PFSK-1 (cell line): Measurements from ENCODE around the gene PPFIA1.

ENCODE experiments used
- FOXP2 ChIP-seq: optimal IDR thresholded peaks from 2 replicates; pipeline ENCODE3; 2011; ENCODE audit warnings: borderline replicate concordance, control low read depth, inconsistent platforms; ENCODE audit not compliant: insufficient read depth; ENCODE audit errors: extremely low read length, extremely low read depth
- POLR2AphosphoS5 ChIP-seq: IDR thresholded peaks from 2 replicates; pipeline ENCODE4 v1.6.1; 2012; ENCODE audit warnings: low read depth, mild to moderate bottlenecking, control low read depth, low read length, moderate library complexity
- SIN3A ChIP-seq: IDR thresholded peaks from 2 replicates; pipeline ENCODE4 v1.6.1; 2012; ENCODE audit warnings: mild to moderate bottlenecking, low read length, moderate library complexity, borderline replicate concordance; ENCODE audit not compliant: insufficient read depth
- TAF1 ChIP-seq: IDR thresholded peaks from 2 replicates; pipeline ENCODE4 v1.6.1; 2012; ENCODE audit warnings: low read length, control low read depth, borderline replicate concordance; ENCODE audit not compliant: insufficient read depth
- TF ChIP-seq, protein P1 (sequence below), 2 experiments: IDR thresholded peaks; 2 replicates each; pipeline versions ENCODE4 v1.6.1 to v1.8.0; 2011 to 2012; ENCODE audit warnings: low read depth in 2 of 2, low read length in 2 of 2, control low read depth in 1 of 2, inconsistent platforms in 1 of 2, mild to moderate bottlenecking in 1 of 2, moderate library complexity in 1 of 2; ENCODE audit not compliant: insufficient read depth in 1 of 2

Gene PPFIA1

DNA sequence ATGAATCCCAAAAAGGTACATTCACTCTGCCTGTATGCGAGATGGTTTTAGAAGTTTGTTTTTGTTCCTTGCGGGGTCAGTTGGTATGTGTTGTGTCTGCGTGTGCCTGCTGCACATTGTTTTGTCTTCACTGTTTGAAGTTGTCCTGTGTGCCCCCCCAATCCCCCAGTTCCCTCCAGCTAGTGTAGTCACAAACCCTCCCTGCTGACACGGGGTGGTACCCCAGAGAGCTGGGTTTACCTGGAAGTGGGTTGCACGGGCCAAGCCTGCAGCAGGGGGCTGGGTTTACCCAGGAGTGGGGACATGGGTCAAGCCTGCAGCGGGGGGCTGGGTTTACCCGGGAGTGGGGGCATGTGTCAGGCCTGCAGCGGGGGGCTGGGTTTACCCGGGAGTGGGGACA, 150.0 kb downstream of the PPFIA1 start:
- TF ChIP-seq FOXP2: no peak
- no peak for TF ChIP-seq POLR2AphosphoS5
- TF ChIP-seq, protein P1, sequence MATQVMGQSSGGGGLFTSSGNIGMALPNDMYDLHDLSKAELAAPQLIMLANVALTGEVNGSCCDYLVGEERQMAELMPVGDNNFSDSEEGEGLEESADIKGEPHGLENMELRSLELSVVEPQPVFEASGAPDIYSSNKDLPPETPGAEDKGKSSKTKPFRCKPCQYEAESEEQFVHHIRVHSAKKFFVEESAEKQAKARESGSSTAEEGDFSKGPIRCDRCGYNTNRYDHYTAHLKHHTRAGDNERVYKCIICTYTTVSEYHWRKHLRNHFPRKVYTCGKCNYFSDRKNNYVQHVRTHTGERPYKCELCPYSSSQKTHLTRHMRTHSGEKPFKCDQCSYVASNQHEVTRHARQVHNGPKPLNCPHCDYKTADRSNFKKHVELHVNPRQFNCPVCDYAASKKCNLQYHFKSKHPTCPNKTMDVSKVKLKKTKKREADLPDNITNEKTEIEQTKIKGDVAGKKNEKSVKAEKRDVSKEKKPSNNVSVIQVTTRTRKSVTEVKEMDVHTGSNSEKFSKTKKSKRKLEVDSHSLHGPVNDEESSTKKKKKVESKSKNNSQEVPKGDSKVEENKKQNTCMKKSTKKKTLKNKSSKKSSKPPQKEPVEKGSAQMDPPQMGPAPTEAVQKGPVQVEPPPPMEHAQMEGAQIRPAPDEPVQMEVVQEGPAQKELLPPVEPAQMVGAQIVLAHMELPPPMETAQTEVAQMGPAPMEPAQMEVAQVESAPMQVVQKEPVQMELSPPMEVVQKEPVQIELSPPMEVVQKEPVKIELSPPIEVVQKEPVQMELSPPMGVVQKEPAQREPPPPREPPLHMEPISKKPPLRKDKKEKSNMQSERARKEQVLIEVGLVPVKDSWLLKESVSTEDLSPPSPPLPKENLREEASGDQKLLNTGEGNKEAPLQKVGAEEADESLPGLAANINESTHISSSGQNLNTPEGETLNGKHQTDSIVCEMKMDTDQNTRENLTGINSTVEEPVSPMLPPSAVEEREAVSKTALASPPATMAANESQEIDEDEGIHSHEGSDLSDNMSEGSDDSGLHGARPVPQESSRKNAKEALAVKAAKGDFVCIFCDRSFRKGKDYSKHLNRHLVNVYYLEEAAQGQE (IDR thresholded peaks at IDR 0.05; ENCODE audit: insufficient read depth in 1 of 2, low read depth in 2 of 2, low read length in 2 of 2): no peak
- no peak for TF ChIP-seq SIN3A
- no peak for TF ChIP-seq TAF1

DNA sequence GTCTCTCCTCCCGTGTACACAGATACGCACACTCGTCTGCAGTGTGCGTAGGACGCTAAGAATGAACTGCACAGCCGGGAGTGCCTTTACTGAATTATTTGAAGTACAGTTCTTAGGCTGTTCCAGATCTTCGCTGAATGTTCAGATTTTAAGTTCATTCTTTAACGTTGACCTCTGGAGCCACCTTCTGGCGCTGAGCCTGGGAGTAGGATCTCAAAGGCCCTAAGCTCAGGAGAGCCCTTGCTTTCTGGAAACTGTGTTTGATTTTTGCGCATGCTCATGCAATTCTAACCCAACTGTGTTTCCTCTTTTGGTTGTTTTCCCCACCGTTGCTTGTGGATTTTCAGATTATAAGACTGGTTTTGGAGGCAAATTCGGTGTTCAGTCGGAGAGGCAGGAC, 150.6 kb downstream of the PPFIA1 start:
- TF ChIP-seq POLR2AphosphoS5 (no peak), TAF1 (no peak), SIN3A (no peak), FOXP2 (no peak)
- TF ChIP-seq, protein P1 (IDR thresholded peaks at IDR 0.05; ENCODE audit: insufficient read depth in 1 of 2, low read depth in 2 of 2, low read length in 2 of 2): no peak

DNA sequence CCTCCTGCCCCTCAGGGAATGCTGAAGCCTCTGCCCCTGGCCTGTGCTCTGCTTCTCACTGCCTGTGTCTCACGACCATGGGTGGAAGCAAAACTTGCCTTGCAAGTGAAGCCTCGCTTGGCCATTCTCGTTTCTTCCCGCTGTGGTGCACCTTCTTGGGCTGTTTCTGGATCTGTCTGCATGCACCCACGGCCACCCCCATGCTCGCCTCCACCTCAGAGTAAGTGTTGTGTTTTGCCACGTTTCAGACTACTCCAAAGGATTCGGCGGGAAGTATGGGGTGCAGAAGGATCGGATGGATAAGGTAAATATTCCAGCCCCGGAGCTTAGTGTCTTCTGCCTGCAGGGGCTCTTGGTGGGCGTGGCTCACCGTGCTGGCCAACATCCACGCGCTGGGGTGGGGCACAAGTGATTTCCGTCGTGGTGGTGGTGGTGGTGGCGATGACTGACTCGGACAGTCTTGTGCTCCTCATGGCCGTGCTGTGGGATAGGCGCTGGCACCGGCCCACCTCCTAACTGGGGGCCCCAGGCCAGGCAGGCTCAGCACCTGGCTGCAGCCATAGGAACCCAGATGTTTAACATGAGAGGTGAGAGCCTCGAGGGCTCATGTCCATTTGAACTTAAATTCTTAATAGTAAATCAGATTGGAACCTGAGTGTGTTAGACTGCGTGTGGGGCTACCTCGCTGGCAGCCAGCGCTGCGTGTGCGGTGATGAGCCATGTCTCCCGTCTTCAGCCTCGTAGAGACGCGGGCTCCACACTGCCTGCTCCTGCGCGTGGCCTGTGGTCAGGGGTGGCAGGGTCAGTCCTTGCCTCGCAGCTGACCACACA, 152.4 kb downstream of the PPFIA1 start:
- TF ChIP-seq TAF1 (no peak), SIN3A (no peak), FOXP2 (no peak), POLR2AphosphoS5 (no peak)
- TF ChIP-seq, protein P1 (IDR thresholded peaks at IDR 0.05; ENCODE audit: insufficient read depth in 1 of 2, low read depth in 2 of 2, low read length in 2 of 2): no peak

GRCh38 chr11:70423523-70424505, 153.3 kb downstream of the PPFIA1 start:
- TF ChIP-seq FOXP2: peak; percentile 49
- TF ChIP-seq, protein P1 (IDR thresholded peaks at IDR 0.05; ENCODE audit: insufficient read depth in 1 of 2, low read depth in 2 of 2, low read length in 2 of 2): no peak
